H9 (cell line): ENCODE data around the gene JAKMIP3. TPM values are rescaled to one million over a fixed set of nuclear protein-coding genes. Genes with fewer than 3 reads are reported as not detected.

Experiments used
- DNase-seq: peaks from one replicate; pipeline ENCODE4 v3.0.0-alpha.2; 2017
- H2AFZ ChIP-seq: one replicate; pipeline ENCODE4 v1.6.1; 2013; ENCODE audit warnings: mild to moderate bottlenecking, low read length, control low read depth, moderate library complexity
- H2AK5ac ChIP-seq: 2 replicates; pipeline ENCODE4 v1.6.1; 2013; ENCODE audit warnings: low read length, control low read depth, mixed read lengths; ENCODE audit not compliant: insufficient read length
- H2BK120ac ChIP-seq: one replicate; pipeline ENCODE4 v1.6.1; 2013; ENCODE audit warnings: low read depth, mild to moderate bottlenecking, low read length, control low read depth, inconsistent platforms; ENCODE audit not compliant: poor library complexity, severe bottlenecking
- H2BK12ac ChIP-seq: 2 replicates; pipeline ENCODE4 v1.6.1; 2013; ENCODE audit warnings: low read length, control low read depth, mixed read lengths, low read depth; ENCODE audit not compliant: insufficient read length
- H2BK15ac ChIP-seq: 2 replicates; pipeline ENCODE4 v1.6.1; 2013; ENCODE audit warnings: low read depth, low read length, control low read depth
- H2BK20ac ChIP-seq: one replicate; pipeline ENCODE4 v1.6.1; 2013; ENCODE audit warnings: low read depth, mild to moderate bottlenecking, low read length, control low read depth, inconsistent platforms; ENCODE audit not compliant: poor library complexity, severe bottlenecking
- H2BK5ac ChIP-seq: 2 replicates; pipeline ENCODE4 v1.6.1; 2013; ENCODE audit warnings: low read length, control low read depth, mixed read lengths; ENCODE audit not compliant: insufficient read length
- H3K14ac ChIP-seq: 2 replicates; pipeline ENCODE4 v1.6.1; 2013; ENCODE audit warnings: low read length, control low read depth; ENCODE audit not compliant: insufficient read depth
- H3K18ac ChIP-seq: 2 replicates; pipeline ENCODE4 v1.6.1; 2013; ENCODE audit warnings: low read depth, mild to moderate bottlenecking, mixed read lengths, low read length, control low read depth; ENCODE audit not compliant: insufficient read length
- H3K23ac ChIP-seq: 2 replicates; pipeline ENCODE4 v1.6.1; 2013; ENCODE audit warnings: low read length, control low read depth, mixed read lengths, low read depth; ENCODE audit not compliant: insufficient read length
- H3K23me2 ChIP-seq: 2 replicates; pipeline ENCODE4 v1.6.1; 2013; ENCODE audit warnings: low read depth, mild to moderate bottlenecking, mixed read lengths, low read length, control low read depth; ENCODE audit not compliant: insufficient read length, poor library complexity, severe bottlenecking
- H3K27ac ChIP-seq: 2 replicates; pipeline ENCODE4 v1.5.1; 2013; ENCODE audit warnings: low read length, control low read depth, mixed read lengths, low read depth; ENCODE audit not compliant: insufficient read length
- H3K27me3 ChIP-seq: 2 replicates; pipeline ENCODE4 v1.6.1; 2013; ENCODE audit warnings: low read length, control low read depth, inconsistent platforms; ENCODE audit not compliant: insufficient read depth
- H3K4ac ChIP-seq: 2 replicates; pipeline ENCODE4 v1.6.1; 2013; ENCODE audit warnings: low read depth, mild to moderate bottlenecking, control low read depth, inconsistent platforms, low read length, moderate library complexity
- H3K4me1 ChIP-seq: 2 replicates; pipeline ENCODE4 v1.6.1; 2013; ENCODE audit warnings: low read length, control low read depth, inconsistent platforms; ENCODE audit not compliant: insufficient read depth
- H3K4me2 ChIP-seq: 2 replicates; pipeline ENCODE4 v1.6.1; 2013; ENCODE audit warnings: low read length, control low read depth, mixed read lengths; ENCODE audit not compliant: insufficient read length, insufficient read depth
- H3K56ac ChIP-seq: 2 replicates; pipeline ENCODE4 v1.6.1; 2013; ENCODE audit warnings: low read depth, mild to moderate bottlenecking, mixed read lengths, low read length, control low read depth; ENCODE audit not compliant: insufficient read length
- H3K79me1 ChIP-seq: 2 replicates; pipeline ENCODE4 v1.6.1; 2013; ENCODE audit warnings: low read depth, mild to moderate bottlenecking, moderate library complexity, low read length, control low read depth, inconsistent platforms; ENCODE audit not compliant: insufficient read depth, poor library complexity, severe bottlenecking
- H3K79me2 ChIP-seq: 2 replicates; pipeline ENCODE4 v1.6.1; 2013; ENCODE audit warnings: low read length, control low read depth, inconsistent platforms; ENCODE audit not compliant: insufficient read depth
- H3K9ac ChIP-seq: 2 replicates; pipeline ENCODE4 v1.6.1; 2013; ENCODE audit warnings: low read length, control low read depth, mixed read lengths; ENCODE audit not compliant: insufficient read length; ENCODE audit errors: extremely low read depth
- H3K9me3 ChIP-seq: one replicate; pipeline ENCODE4 v1.6.1; 2013; ENCODE audit warnings: low read depth, low read length, inconsistent platforms; ENCODE audit not compliant: control insufficient read depth
- H3T11ph ChIP-seq: one replicate; pipeline ENCODE4 v1.6.1; 2013; ENCODE audit warnings: mild to moderate bottlenecking, low read length, control low read depth, inconsistent platforms
- H4K20me1 ChIP-seq: one replicate; pipeline ENCODE4 v1.6.1; 2013; ENCODE audit not compliant: control insufficient read depth, insufficient read length, insufficient read depth
- H4K5ac ChIP-seq: 2 replicates; pipeline ENCODE4 v1.6.1; 2013; ENCODE audit warnings: low read depth, mild to moderate bottlenecking, mixed read lengths, low read length, control low read depth; ENCODE audit not compliant: insufficient read length
- H4K8ac ChIP-seq: replicated peaks from 2 replicates; pipeline ENCODE4 v1.6.1; 2013; ENCODE audit warnings: low read length, control low read depth, mixed read lengths, low read depth; ENCODE audit not compliant: insufficient read length
- H4K91ac ChIP-seq: 2 replicates; pipeline ENCODE4 v1.6.1; 2013; ENCODE audit warnings: low read depth, mild to moderate bottlenecking, moderate library complexity, mixed read lengths, low read length, control low read depth; ENCODE audit not compliant: insufficient read length
- H3K27ac Mint-ChIP-seq, 3 experiments: 2 replicates in 2 of 3; 3 replicates in 1 of 3; pipeline ENCODE4 v1.8.0; 2020 to 2021; ENCODE audit warnings: mixed read lengths in 3 of 3, mild to moderate bottlenecking in 1 of 3, moderate library complexity in 1 of 3
- H3K27me3 Mint-ChIP-seq: 2 replicates; pipeline ENCODE4 v1.8.0; 2021; ENCODE audit warnings: low read depth, mild to moderate bottlenecking, moderate library complexity, mixed read lengths
- H3K36me3 Mint-ChIP-seq, 3 experiments: 2 replicates in 2 of 3; 3 replicates in 1 of 3; pipeline ENCODE4 v1.8.0; 2020 to 2021; ENCODE audit warnings: low read depth in 3 of 3, mixed read lengths in 3 of 3; ENCODE audit not compliant: insufficient read depth in 1 of 3
- H3K4me1 Mint-ChIP-seq, 2 experiments: 2 replicates each; pipeline ENCODE4 v1.8.0; 2020; ENCODE audit warnings: mixed read lengths in 2 of 2
- H3K4me3 Mint-ChIP-seq, 2 experiments: 2 replicates in 1 of 2; 3 replicates in 1 of 2; pipeline ENCODE4 v1.8.0; 2020 to 2021; ENCODE audit warnings: mild to moderate bottlenecking in 2 of 2, mixed read lengths in 2 of 2, moderate library complexity in 1 of 2
- H3K9me3 Mint-ChIP-seq, 2 experiments: 2 replicates in 1 of 2; 3 replicates in 1 of 2; pipeline ENCODE4 v1.8.0; 2020; ENCODE audit warnings: mild to moderate bottlenecking in 2 of 2, mixed read lengths in 2 of 2, moderate library complexity in 1 of 2
- CTCF ChIP-seq: fragments of 200-600 bp; sonication (generic); conservative IDR thresholded peaks from 3 replicates; pipeline ENCODE4 v1.8.0; 2021; ENCODE audit warnings: antibody characterized with exemption, mild to moderate bottlenecking
- WGBS: extraction: QIAGEN DNeasy Blood & Tissue Kit; methylation state at CpG from one replicate; pipeline ENCODE4 v1.1.7; 2013; ENCODE audit warnings: missing lambda C conversion rate, low lambda C conversion rate, mixed read lengths; ENCODE audit not compliant: insufficient read length; ENCODE audit errors: extremely low coverage; 5-methylcytosine and 5-hydroxymethylcytosine counted together
- total RNA-seq: library from RNA; stranded (reverse); gene quantifications from 2 replicates; pipeline ENCODE4 v1.2.1, GENCODE V29; 2021

JAKMIP3 gene
- total RNA-seq, 1 experiment from 2014 or later, result 0.50 TPM

GRCh38 chr10:132070724-132071123 lies 5.0 kb downstream of the JAKMIP3 start:
- Histone ChIP-seq H4K8ac (no peak overlapping the region), H2BK120ac (no peak overlapping the region), H3K79me1 (no peaks in the 10 kb centered on the region), H3K56ac (no peak overlapping the region), H2BK5ac (no peak overlapping the region), H3K9me3 (no peaks in the 10 kb centered on the region), H2AFZ (no peak overlapping the region), H3K9ac (no peak overlapping the region), H3K23ac (no peak overlapping the region), H3K4me2 (no peak overlapping the region), H3K4ac (no peak overlapping the region), H2BK20ac (no peak overlapping the region), H3K14ac (no peak overlapping the region), H2AK5ac (no peak overlapping the region), H3K79me2 (no peaks in the 10 kb centered on the region), H3K23me2 (no peaks in the 10 kb centered on the region), H2BK15ac (no peak overlapping the region), H3K27ac (no peak overlapping the region), H4K5ac (no peak overlapping the region), H4K20me1 (no peaks in the 10 kb centered on the region), H4K91ac (no peak overlapping the region), H3K4me1 (peaks cover 2% of the 10 kb centered on the region; the same call in 1 of the 2 replicates), H3K18ac (no peak overlapping the region), H2BK12ac (no peak overlapping the region), H3T11ph (no peak overlapping the region), H3K27me3 (no peaks in the 10 kb centered on the region)
- DNase-seq, result no peak
- H3K27ac Mint-ChIP-seq, result no peak overlapping the region
- TF ChIP-seq CTCF, result no peak
- no peaks in the 10 kb centered on the region; a peak in 1 of 7 replicates for H3K36me3 Mint-ChIP-seq
- no peak overlapping the region for H3K4me3 Mint-ChIP-seq
- H3K27me3 Mint-ChIP-seq, result peaks cover 12% of the 10 kb centered on the region
- no CpG with 5 or more reads among the region's 3 CpGs for WGBS
- peaks cover 0 to 3% of the 10 kb centered on the region in 2 experiments; a peak in 2 of 5 replicates for H3K9me3 Mint-ChIP-seq
- peaks cover 15% of the 10 kb centered on the region in 2 experiments for H3K4me1 Mint-ChIP-seq
